Measurements from ENCODE around the gene CRCP.

GRCh38 chr7:66162622-66163021, 48.0 kb downstream of the CRCP start:
- TF ChIP-seq EZH2 (IDR thresholded peaks at IDR 0.05; ENCODE audit: low read depth) (no peak), CTCF (conservative IDR thresholded peaks at IDR 0.05) (no peak)

Measured in PC-9 (cell line).